Measurements from ENCODE around the gene UXS1.

DNA sequence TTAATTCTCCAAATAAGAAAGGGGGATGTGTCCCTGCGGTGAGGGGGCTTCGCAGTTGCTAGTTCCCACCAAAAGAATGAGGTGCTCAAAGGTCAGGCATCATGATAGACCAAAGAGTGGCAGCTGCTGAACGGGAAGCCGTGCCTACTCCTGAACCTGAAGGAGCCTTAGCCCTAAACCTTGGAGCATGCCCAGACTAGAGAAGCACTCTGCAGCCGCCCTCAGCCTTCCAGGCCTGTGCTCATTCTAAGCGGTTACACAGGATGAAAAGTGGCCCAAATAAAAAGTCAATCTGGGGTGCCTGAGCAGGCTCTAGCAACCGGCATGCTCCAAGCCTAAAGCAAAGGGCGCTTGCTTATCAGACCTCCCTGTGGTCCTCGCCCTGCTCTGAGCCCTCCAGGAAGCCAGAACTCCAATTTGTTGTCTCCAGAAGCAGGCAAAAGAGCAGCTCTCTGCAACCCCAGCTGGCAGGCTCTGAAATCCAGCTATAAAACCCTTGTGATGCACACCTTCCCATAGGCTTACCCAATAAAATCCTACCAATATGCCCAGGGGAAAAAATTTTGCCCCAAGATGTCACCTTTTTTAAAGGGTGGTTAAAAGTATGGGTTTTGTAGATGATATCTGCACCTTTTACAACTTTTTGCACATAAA is 17.5 kb downstream of the UXS1 start:
- TF ChIP-seq POLR2A (IDR thresholded peaks at IDR 0.05), result no peak
- TF ChIP-seq, protein P1, sequence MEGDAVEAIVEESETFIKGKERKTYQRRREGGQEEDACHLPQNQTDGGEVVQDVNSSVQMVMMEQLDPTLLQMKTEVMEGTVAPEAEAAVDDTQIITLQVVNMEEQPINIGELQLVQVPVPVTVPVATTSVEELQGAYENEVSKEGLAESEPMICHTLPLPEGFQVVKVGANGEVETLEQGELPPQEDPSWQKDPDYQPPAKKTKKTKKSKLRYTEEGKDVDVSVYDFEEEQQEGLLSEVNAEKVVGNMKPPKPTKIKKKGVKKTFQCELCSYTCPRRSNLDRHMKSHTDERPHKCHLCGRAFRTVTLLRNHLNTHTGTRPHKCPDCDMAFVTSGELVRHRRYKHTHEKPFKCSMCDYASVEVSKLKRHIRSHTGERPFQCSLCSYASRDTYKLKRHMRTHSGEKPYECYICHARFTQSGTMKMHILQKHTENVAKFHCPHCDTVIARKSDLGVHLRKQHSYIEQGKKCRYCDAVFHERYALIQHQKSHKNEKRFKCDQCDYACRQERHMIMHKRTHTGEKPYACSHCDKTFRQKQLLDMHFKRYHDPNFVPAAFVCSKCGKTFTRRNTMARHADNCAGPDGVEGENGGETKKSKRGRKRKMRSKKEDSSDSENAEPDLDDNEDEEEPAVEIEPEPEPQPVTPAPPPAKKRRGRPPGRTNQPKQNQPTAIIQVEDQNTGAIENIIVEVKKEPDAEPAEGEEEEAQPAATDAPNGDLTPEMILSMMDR (IDR thresholded peaks at IDR 0.05), result no peak
